Caki2 (cell line): ENCODE data around the gene ETV4. TPM values are rescaled to one million over a fixed set of nuclear protein-coding genes. Genes with fewer than 3 reads are reported as not detected.

ENCODE experiments used
- DNase-seq: peaks from one replicate; pipeline ENCODE4 v3.0.0-alpha.2; 2015; ENCODE audit warnings: low read depth
- in situ Hi-C: cut with HindIII; loops from 2 replicates; pipeline ENCODE4 v1.10.0; 2016; ENCODE audit warnings: low sequenced_read_pairs, low pct_unique_long_range_greater_than_20kb, mixed read lengths
- total RNA-seq: library from RNA; depleted of rRNA; stranded (reverse); fragments of >200 nt; shearing (Covaris generic); gene quantifications from 2 replicates; pipeline ENCODE4 v1.2.3, GENCODE V29; 2014; ENCODE audit warnings: low replicate concordance

ETV4 gene
- total RNA-seq, 1 experiment from 2014 or later, result 36.0 TPM

DNA sequence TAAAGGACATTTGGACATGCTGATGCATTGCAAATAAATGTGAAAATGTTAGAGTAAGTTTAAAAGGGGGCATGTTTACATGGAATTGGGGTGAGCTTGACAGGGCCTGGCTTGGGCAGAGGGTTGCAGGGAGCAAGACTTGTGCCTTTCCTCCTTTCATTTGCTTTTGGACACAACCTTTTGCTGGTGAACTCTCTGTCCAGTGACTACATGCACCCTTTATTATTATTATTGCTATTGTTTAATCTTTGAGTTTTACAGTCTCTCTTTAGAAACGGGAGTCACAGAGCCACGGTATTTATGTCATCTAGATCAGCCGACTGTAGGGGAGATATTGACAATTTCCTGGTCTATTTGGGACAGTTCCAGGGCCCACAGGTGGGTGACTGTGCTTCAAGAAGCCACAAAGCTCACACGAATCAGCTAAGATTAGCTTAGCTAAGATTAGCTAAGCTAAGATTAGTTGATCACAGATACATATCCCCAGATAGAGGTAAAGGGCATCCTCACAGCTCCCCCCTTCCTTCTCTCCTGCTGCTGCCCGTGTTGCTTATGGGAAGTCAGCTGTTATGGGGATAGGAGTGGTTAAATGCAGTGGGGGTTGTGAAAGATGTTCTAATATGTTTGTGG, 28.9 kb upstream of the ETV4 start:
- in situ Hi-C loops, result no loop called here
- no peak for DNase-seq

DNA sequence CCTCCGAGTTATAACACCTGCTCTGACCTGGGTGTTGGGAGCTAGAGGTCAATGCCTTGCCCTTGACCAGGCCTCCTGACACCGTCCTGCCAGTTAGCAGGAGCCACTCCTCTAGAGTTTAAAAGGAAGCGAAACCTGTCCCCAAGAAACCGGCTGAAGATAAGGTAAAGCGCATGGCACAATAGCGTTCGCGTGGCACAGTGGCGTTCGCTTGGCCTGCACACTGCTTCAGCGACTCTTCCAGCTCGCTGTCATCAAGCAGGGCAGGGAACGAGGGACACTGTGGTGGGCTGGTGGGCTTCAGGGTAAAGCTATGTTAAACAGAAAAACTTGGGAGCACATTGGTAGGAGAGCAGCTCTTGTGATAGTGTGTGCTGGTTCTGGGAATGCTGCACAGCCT, 28.2 kb upstream of the ETV4 start:
- in situ Hi-C loops, result no loop called here
- no peak for DNase-seq

DNA sequence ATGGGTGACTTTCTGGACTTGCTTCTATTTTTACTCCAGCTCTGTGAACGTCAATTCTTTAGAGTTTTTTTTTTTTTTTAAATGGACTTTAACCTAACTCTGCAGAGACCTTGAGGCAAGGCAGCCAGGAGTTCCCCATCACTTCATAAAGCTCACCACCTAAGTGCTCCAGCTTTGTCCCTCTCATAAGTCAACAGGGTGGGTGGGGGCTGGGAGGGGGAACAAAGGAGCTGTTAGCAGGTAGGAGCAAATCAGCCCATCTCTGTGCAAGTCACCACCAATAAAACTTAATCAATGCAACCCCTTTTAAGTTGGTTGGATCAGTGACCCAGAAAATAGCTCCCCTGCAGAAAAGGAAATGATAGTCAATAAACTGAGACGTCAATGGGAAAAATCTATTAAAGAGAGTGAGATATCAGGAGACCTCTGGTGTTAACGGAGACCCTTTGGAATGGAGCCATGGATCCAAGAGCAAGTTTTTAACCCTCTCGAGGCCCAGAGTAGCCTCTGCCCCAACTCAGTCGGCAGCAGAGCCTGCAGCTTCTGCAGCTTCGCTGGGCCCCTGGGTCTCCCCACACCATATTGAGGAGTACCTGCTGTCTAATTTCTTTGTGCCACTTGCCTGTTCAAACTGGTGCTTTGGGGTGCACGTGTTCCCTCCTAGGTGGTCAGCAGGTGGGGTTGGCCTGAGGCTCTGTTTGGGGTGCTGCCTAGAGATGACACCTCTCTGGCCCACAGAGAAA, 27.6 kb upstream of the ETV4 start:
- DNase-seq, result no peak

DNA sequence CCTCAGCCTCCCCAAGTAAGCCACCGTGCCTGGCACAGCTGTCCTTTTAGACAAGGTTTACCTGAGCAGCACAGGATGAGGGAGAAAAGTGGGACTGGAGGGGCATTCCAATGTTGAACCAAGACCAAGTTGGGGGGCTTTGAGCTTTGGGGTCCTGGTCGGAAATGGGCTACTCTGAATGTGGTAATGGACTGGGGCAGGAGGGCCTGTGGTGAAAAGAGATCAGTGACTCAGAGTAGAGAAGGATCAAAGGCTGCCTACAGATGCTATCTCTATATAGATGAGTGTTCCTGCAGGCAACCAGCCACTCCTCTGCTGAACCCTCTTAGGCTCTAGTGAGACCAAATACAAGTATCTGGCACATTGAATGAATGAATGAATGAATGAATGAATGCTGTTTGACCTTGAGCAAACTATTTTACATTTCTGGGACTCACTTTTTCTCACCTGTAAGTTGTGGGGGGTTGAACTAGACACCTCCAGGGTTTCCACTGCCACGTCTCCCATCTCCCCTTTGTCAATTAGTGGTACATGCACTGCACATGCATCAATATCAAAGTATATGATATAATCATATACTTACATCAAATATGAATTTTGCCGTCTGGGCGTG, 26.3 kb upstream of the ETV4 start:
- in situ Hi-C loops, result no loop called here

More for the DNA sequence above, 27.6 kb upstream of the ETV4 start:
- in situ Hi-C loops, result no loop called here

DNA sequence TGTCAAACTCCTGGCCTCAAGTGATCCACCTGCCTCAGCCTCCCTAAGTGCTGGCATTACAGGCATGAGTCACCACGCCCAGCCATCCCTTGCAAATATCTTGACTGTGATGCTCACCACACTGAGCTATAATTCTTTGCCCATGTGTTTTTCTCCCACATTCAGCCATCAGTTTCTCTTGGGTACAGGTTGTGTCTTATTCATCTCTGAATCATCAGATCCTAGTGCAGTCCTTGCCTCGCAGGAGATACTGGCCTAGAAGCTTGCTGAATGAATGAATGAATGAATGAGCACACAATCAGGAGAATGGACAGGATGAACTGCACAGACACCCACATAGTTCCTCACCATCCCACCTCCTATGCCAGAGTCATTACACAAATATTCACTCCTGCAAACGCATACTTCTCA, 24.4 kb upstream of the ETV4 start:
- DNase-seq, result peak; percentile 56

More for the DNA sequence above, 26.3 kb upstream of the ETV4 start:
- DNase-seq, result no peak

DNA sequence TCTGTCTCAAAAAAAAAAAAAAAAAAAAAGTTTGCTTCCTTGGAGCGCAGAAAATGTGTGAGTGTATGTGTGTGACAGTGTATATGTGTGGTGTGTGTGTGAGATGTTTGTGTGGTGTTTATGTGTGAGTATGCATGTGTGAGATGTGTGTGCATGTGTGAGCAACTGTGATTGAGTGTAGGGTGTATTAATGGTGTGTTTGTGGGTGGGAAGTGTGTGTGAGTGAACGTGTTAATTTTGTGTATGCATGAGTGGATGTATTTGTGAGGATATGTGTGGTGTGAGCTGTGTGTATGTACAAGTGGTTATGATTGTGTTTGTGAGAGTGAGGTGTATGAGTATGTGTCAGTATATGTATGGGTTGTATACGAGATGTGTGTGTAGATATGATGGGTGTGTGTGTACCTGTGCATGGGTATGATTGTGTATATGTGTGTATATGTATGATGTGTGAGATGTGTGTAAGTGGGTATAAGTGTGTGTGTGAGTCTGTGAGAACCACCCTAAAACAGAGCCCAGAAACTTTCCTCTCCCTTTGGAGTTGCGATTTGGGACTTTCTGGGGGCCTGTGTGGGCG, 22.5 kb upstream of the ETV4 start:
- no peak for DNase-seq
- in situ Hi-C loops, result no loop called here

More for the DNA sequence above, 24.4 kb upstream of the ETV4 start:
- in situ Hi-C loops, result no loop called here

DNA sequence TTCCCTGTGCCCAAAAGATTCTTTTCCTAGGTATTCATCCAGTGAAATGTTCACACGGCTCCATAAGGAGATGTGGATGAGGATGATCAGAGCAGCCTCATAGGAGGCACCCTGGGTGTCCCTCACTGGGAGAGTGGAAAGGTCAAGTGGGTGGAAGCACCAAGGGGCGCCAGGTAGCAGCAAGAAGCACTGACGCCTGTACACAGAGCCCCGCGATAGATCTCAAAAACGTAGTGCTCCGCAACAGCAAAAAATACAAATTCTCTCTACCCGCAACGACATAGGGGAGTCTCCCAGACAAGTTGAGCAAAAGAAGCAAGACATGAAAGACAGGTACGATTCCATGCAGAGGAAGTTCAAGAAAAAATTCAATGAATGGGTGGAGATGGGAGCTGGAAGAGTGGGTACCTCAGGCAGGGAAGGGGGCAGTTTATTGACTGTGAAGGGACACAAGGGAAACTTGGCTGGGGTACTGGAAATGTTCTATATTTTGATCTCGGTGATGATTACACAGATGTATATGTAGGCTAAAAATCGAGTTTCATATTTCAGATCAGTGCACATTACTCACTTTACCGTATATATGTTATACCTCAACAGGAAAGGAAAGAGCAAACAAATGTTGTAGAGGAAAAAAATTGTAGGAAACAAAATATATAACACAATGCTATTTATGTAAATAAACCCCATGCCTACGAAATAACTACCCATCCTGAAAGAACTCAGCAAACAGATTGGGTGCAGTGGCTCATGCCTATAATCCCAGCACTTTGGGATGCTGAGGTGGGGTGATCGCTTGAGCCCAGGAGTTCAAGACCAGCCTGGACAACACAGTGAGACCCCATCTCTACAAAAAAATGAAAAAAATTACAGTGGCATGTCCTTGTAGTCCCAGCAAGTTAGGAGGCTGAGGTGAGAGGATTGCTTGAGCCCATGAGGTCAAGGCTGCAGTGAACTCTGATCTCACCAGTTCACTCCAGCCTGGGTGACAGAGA, 17.8 kb upstream of the ETV4 start:
- in situ Hi-C loops, result no loop called here
- DNase-seq, result no peak

DNA sequence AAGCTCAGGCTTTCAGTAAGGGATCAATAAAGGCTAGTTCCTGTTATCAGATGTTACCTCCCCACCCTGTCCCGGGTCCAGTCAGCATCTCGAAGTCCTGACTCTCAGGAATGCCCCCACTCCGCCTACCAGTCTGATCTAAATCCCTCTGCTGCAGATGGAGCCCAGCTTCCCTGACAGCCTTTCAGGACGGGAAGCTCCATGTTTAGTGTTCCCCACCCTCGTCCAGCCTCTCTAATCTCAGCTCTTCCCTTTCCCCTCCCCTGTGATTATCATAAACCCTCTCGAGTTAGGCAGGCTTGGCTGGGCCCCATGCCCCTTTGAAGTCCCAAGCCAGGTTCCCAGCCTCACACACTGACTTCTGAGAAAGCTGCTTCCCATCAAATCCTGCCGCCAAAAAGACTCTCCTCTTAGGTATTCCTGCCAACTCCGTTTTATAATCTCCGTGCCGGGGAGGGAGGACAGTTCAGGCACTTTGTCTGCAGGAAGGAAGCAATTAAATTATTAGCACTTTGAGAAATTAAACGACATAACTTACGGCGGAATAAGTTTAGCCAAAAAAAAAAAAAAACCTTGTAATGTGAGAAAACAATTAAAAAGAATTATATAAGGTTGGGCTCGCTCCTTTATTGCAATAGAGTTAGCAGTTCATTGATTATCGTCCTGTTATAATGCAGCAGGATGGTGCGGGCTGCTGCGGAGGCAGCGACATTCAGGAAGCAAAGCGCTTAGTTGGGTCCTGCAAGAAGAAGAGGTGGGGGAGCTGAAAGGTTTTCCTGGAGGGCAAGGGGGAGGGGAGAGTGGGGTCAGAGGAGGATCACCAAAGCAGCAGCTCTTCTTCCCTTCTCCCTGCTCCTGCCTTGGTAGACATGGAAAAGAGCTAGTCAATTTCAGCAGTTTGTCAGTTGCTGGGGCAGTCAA, 16.8 kb upstream of the ETV4 start:
- in situ Hi-C loops, result no loop called here
- DNase-seq, result no peak

DNA sequence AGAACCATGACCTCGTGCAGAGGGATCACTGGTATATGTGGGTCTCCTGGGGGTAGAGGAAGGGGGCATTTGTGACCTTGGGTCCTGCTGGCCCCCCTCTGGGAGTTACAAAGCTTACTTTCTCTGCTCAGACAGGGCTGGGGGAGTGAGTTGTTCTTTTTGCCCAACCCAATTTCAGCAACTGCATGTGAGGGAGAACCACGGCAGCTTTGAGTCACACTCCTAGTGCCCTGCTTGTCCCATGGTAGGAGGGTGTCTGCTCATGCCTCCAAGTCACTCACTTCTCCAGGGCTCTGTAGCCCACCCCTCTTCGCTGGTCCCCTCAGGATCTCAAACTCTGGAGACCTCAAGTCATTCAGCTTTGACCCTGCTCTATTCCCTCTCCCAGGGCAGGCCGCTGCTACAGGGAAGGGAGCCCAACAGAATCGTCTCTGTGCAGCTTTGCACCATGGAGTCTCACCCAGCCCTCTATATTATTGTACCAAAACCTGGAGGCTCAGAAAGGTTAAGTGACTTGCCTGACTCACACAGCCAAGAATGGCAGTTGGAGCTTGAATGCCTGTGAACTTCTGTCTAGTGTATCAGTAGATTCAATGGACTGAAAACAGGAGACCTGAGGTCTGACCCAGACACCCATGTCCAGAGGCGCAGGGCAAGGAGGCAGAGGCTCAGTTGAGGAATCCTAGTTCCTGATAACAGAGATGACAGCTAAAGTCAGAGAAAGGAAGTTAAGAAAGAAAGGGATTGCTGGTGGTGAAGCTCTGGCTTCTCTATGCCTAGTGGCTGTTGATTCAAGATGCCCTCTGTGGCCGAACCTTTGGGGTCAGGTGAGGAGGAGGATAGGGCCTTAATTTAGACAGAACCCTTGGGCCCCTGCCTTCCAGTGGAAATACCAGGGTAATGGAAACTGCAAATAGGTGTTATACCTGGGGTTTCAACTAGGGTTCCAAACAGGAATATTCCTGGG, 14.6 kb upstream of the ETV4 start:
- no peak for DNase-seq
- in situ Hi-C loops, result no loop called here

DNA sequence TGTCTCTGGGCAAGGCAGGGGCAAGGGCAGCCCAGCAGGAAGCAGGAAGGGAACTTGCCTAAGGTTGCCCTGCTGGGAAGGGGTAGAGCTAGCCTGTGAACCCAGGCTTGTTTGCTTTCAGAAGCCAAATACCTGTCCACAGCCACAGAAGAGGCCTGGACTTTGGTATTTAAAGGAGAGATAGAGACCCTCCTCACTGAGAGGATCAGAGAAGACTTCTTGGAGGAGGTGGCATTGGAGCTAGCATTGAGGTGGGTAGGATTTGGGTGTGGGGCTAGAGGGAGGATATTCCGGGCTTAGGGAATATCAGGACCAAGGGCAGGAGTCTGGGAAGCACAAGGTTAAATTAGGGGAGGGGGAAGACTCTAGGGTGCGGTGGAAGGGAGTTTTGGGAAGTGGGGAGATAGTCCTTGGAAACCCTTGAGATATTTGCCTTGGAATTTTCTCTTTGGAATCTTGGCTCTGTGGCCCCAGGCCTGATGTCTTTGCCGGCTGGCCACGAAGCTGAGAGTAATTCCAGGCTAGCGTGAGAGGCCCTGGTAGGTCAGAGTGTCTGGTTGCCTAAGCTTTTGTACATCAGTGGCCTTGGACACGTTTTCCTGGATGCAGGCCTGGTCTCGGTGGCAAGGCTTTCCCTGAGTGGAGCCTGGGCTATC, 13.1 kb upstream of the ETV4 start:
- in situ Hi-C loops, result no loop called here
- DNase-seq, result no peak

DNA sequence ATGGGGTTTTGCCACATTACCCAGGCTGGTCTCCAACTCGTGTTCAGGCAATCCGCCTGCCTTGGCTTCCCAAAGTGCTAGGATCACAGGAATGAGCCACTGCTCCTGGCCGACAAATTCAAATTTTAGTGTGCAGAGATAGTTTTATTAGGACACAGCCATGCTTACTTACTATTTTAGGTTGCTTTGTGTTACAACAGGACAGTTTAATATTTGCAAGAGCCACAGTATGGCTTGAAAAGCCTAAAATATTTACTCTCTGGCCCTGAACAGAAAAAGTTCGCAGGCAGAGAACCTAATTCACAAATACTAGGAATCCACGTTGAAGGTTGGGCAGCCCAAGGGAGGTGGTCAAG, 12.6 kb upstream of the ETV4 start:
- in situ Hi-C loops, result no loop called here
- DNase-seq, result no peak

DNA sequence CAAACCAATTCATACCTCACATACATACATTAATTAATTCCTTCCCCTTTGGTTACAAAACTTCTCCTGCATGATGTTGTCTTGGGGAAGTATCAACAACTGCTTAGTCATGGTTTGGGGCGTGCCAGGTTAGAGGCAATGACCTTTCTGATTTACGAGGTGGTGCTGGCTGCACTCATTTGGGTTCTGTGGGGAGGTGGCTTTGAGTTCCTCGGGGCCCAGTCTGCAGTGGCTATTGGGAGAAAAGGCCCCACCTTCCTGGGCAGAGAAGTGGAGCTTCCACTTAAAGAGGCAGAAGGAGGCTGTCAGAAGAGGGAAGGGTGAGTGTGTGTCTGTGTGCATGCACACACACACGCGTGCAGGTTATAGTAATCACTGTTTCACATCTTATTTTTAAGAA, 10.2 kb upstream of the ETV4 start:
- in situ Hi-C loops, result no loop called here
- DNase-seq, result peak; percentile 84

DNA sequence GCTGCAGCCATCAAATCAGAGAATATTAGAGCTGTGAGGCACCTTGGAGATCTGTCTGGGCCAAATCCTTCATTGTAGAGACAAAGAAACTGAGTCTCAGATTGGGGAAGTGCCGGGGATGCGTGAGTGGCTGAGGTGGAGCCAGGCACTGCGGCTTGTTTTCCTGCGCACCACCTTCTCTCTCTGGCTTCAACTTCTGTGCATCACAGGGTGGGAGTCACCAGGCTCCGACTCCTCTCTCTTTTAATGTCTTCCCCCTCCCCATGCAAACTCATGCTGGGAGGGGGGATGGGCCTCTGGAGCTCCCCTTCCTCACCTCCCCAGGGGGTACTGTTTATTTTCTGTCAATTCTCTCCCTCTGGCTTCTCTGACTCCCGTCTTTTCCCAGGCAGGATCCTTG, 8.7 kb upstream of the ETV4 start:
- in situ Hi-C loops, result no loop called here
- DNase-seq, result no peak

DNA sequence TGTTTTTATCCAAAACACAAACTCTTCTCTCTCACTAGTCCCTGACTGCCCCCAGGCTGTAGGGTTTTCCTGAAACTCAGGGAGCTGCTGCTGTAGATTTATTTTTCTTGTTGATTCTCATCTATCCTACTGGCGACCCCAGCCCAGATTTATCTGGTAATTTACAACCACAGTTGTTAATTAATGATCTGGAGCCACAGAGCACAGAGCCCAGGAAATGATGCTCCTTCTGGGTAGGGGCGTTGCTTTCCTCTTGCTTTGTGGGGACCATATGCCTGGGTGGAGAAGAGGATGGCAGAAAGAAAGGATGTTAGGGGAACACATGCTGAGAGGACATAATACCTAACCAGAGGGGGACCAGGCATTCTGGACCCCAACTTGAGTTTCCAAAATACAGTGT, 7.4 kb upstream of the ETV4 start:
- in situ Hi-C loops, result no loop called here
- DNase-seq, result no peak

DNA sequence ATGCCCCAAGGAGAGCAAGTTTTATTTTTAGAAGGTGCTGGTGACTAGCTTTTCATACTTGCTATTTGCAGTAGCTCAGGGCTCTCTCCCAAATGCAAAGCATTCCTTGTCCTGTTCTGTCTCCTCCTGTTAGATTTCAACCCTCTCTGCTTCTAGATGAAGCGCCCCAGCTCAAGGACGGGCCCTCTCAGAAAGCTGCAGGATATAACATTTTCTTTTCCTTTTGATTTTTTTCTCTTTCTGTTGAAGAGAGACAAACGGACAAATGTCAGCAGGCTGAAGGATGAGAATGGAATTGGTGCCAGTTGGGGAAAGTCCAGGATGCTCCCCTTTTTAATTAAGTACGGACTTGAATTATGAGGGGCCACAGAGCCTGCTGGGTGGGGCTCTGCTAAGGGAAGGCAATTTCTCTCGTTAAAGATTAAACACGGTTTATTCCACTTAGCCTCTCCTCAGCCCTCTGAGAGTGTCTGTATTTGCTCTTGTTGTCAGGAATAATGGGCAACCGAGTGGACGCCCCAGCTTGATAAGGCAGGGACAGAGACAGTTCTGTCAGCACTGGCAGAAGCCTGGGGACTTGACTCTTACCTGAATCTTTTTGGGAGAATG, 6.2 kb upstream of the ETV4 start:
- DNase-seq, result no peak
- in situ Hi-C loops, result no loop called here
